ENCODE measurements around the gene RNF217.

Gene RNF217

DNA sequence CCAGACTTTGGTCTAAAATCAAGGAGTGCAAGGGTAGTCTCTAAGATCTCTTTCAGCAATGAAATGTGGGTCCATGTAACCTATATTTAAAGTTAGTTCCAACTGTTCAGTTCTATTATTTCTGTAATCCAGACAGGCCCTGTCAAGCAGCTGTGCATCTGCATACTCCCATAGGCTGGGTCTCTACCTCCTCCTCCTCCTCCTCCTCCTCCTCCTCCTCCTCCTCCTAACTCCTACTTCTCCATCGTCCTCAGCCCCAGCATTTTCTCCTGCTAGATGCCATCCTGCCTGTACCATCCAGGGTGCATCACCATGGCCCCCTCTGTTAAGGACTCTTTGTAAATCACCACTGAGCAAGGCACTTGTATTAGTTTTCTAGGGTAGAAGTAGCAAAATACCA, 138.9 kb downstream of the RNF217 start:
- ChIA-PET POLR2A (no interaction called here), CTCF (interaction anchor here (4.1 kb wide), 1 partner anchor 12 kb away, joined by 28 read pairs; no protein-coding TSS in a partner anchor)
- TF ChIP-seq, protein P1, sequence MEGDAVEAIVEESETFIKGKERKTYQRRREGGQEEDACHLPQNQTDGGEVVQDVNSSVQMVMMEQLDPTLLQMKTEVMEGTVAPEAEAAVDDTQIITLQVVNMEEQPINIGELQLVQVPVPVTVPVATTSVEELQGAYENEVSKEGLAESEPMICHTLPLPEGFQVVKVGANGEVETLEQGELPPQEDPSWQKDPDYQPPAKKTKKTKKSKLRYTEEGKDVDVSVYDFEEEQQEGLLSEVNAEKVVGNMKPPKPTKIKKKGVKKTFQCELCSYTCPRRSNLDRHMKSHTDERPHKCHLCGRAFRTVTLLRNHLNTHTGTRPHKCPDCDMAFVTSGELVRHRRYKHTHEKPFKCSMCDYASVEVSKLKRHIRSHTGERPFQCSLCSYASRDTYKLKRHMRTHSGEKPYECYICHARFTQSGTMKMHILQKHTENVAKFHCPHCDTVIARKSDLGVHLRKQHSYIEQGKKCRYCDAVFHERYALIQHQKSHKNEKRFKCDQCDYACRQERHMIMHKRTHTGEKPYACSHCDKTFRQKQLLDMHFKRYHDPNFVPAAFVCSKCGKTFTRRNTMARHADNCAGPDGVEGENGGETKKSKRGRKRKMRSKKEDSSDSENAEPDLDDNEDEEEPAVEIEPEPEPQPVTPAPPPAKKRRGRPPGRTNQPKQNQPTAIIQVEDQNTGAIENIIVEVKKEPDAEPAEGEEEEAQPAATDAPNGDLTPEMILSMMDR (IDR thresholded peaks at IDR 0.05; ENCODE audit: insufficient read depth, low read length, missing control alignments) = no peak
- DNase-seq (ENCODE audit: low read depth, low spot score) = no peak
- no peak overlapping the region for H3K4me3 ChIP-seq (ENCODE audit: low read depth, low read length)

DNA sequence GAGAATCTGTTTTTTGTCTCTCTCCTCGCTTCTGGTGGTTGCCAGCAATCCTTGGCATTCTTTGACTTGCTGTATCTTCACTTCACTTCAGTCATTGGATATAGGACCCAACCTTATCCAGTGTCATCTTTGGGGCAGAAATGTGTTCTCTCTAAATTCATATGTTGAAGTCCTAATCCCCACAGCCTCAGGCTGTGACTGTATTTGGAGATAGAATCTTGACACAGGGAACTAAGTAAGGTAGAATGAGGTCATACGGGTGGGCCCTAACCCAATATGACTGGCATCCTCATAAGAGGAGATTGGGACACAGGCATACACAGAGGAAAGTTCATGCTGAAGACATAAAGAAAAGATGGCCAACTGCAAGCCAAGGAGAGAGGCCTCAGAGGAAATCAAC, 139.4 kb downstream of the RNF217 start:
- H3K4me3 ChIP-seq (ENCODE audit: low read depth, low read length) = no peak overlapping the region
- TF ChIP-seq, protein P1 (IDR thresholded peaks at IDR 0.05; ENCODE audit: insufficient read depth, low read length, missing control alignments) = no peak
- no peak for DNase-seq (ENCODE audit: low read depth, low spot score)
- POLR2A ChIA-PET = no interaction called here
- CTCF ChIA-PET = no interaction called here

DNA sequence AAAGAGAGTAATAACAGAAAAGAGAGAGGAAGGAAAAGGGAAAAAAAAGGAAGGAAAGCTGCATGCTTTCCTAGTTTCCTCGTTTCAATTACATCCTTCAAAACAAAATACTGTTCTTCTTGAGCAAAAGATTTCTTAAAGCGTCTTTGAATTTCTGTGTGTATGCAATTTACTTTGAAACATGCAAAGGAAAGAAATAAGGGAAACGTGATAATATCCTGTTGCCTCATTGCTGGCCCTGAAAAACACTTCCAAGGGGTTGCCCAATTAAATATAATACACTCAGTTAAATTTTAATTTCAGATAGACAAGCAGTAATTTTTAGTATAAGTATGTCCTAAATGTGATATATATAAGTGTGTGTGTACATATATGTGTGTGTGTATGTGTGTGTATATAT, 140.2 kb downstream of the RNF217 start:
- POLR2A ChIA-PET = no interaction called here
- H3K4me3 ChIP-seq (ENCODE audit: low read depth, low read length) = no peak overlapping the region
- DNase-seq (ENCODE audit: low read depth, low spot score) = no peak
- CTCF ChIA-PET = no interaction called here
- TF ChIP-seq, protein P1 (IDR thresholded peaks at IDR 0.05; ENCODE audit: insufficient read depth, low read length, missing control alignments) = no peak

DNA sequence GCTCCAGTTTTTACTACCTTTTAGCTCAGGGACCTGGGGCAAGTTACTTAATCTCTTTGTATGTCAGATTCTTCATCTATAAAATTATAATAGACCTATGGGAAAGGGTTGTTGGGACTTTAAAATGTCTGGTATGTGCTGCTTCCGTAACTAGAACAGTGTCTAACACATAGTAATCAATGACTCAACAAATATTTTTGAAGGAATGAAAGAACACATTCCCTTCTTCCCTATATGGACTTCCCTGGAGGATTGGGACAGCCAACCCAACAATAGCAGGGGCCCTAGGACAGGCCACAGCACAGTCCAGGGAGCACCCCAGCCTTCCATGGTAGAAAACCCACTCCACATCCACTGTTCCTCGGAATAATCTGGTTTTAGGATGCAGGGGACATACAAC, 140.7 kb downstream of the RNF217 start:
- TF ChIP-seq, protein P1 (IDR thresholded peaks at IDR 0.05; ENCODE audit: insufficient read depth, low read length, missing control alignments) = no peak
- peak; percentile 96 for DNase-seq (ENCODE audit: low read depth, low spot score)
- POLR2A ChIA-PET = no interaction called here
- H3K4me3 ChIP-seq (ENCODE audit: low read depth, low read length) = no peak overlapping the region
- CTCF ChIA-PET = no interaction called here

DNA sequence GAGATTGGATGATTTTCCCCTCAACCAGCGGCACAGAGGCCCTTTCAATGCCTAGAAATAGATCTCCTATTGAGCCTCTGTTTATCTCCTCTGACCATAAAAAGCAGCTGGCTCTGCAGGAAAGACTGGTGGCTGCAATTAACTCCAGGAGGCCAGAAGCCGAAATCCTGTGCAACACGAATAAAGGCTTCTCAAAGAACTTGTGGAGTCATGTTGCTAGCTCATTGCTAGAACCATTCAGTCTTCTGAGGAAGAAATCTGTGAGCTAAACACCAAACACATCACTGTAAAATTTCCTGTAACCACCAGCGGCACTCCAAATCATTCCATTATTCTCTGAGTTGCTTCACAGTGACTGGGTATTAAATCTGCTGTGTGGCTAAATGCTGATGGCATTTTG, 142.2 kb downstream of the RNF217 start:
- DNase-seq (ENCODE audit: low read depth, low spot score) = peak; percentile 80
- peak overlapping the region; percentile 4; the same call in 1 of the 2 replicates for H3K4me3 ChIP-seq (ENCODE audit: low read depth, low read length)
- ChIA-PET POLR2A (interaction anchor here (0.9 to 1.2 kb wide), 3 partner anchors 9 to 90 kb away, joined by 3 read pairs; no protein-coding TSS in a partner anchor), CTCF (interaction anchor here (0.6 to 3.6 kb wide), 5 partner anchors 9 to 234 kb away, joined by 3 to 48 read pairs (median 4); partner anchors contain the start of gene TPD52L1)
- TF ChIP-seq, protein P1 (IDR thresholded peaks at IDR 0.05; ENCODE audit: insufficient read depth, low read length, missing control alignments) = no peak

DNA sequence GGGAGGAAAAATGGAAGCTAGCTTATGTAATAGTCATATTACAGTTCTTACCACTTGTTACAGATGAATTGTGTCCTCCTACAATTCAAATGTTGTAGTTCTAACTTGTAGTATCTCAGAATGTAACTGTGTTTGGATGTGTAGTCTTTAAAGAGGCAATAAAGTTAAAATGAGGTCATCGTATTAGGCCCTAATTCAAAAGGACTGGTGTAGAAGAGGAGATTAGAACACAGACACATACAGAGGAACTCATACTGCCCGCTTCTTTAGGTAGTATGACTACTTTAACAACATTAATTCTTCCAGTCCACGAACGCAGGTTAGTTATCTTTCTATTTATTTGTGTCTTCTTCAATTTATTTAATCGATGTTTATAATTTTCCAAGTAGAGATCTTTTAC, 144.8 kb downstream of the RNF217 start:
- TF ChIP-seq, protein P1 (IDR thresholded peaks at IDR 0.05; ENCODE audit: insufficient read depth, low read length, missing control alignments) = no peak
- ChIA-PET CTCF (interaction anchor here (3.6 to 7.8 kb wide), 2 partner anchors 9 to 236 kb away, joined by 10 to 175 read pairs; no protein-coding TSS in a partner anchor), POLR2A (no interaction called here)
- DNase-seq (ENCODE audit: low read depth, low spot score) = no peak
- no peak overlapping the region for H3K4me3 ChIP-seq (ENCODE audit: low read depth, low read length)
